Liver (tissue), 9 donors: Measurements from ENCODE around the gene PAOX. TPM values are rescaled to one million over a fixed set of nuclear protein-coding genes. Genes with fewer than 3 reads are reported as not detected.

ENCODE experiments used
- DNase-seq: peaks from one replicate; pipeline ENCODE4 v3.0.0-alpha.2; 2017; ENCODE audit warnings: low spot score
- H3K27ac ChIP-seq, 2 donors: one replicate each; pipeline ENCODE4 v1.7.0; 2013; ENCODE audit warnings: inconsistent platforms in 2 of 2, low read length in 2 of 2, control low read depth in 1 of 2, low read depth in 1 of 2, mild to moderate bottlenecking in 1 of 2
- H3K27me3 ChIP-seq, 4 donors: one replicate each; pipeline versions ENCODE4 v1.6.1 to v1.7.0; 2013; ENCODE audit warnings: low read length in 3 of 4, inconsistent platforms in 1 of 4, mild to moderate bottlenecking in 1 of 4, moderate library complexity in 1 of 4; ENCODE audit not compliant: control insufficient read depth in 4 of 4, insufficient read depth in 4 of 4
- H3K36me3 ChIP-seq, 4 donors: one replicate each; pipeline versions ENCODE4 v1.6.1 to v1.7.0; 2013; ENCODE audit warnings: low read length in 3 of 4, mild to moderate bottlenecking in 3 of 4, low read depth in 1 of 4, moderate library complexity in 1 of 4; ENCODE audit not compliant: control insufficient read depth in 4 of 4, insufficient read depth in 3 of 4
- H3K4me1 ChIP-seq, 4 donors: one replicate each; pipeline versions ENCODE4 v1.6.1 to v1.7.0; 2013; ENCODE audit warnings: low read length in 3 of 4, mild to moderate bottlenecking in 3 of 4, moderate library complexity in 1 of 4; ENCODE audit not compliant: control insufficient read depth in 4 of 4, insufficient read depth in 4 of 4
- H3K4me3 ChIP-seq, 3 donors: one replicate each; pipeline versions ENCODE4 v1.6.1 to v1.7.0; 2013; ENCODE audit warnings: low read length in 3 of 3, control low read depth in 1 of 3, low read depth in 1 of 3, mild to moderate bottlenecking in 1 of 3
- H3K9ac ChIP-seq, 2 donors: one replicate each; pipeline ENCODE4 v1.7.0; 2013; ENCODE audit warnings: low read length in 2 of 2, mild to moderate bottlenecking in 2 of 2, moderate library complexity in 2 of 2, control low read depth in 1 of 2, low read depth in 1 of 2
- H3K9me3 ChIP-seq, 4 donors: one replicate each; pipeline versions ENCODE4 v1.6.1 to v1.7.0; 2013; ENCODE audit warnings: low read length in 3 of 4; ENCODE audit not compliant: control insufficient read depth in 4 of 4
- EGR1 ChIP-seq, 2 donors: IDR thresholded peaks; 2 replicates each; pipeline ENCODE4 v1.6.1; 2016 to 2018; ENCODE audit warnings: antibody characterized with exemption in 2 of 2, low read depth in 2 of 2
- GABPA ChIP-seq, 2 donors: IDR thresholded peaks in 1 of 2; conservative IDR thresholded peaks in 1 of 2; 2 replicates each; pipeline ENCODE4 v1.6.1; 2016; ENCODE audit warnings: antibody characterized with exemption in 2 of 2, mild to moderate bottlenecking in 1 of 2, moderate library complexity in 1 of 2
- HNF4A ChIP-seq, 2 donors: conservative IDR thresholded peaks; 2 replicates each; pipeline ENCODE4 v1.6.1; 2016; ENCODE audit warnings: antibody characterized with exemption in 2 of 2, mild to moderate bottlenecking in 2 of 2
- HNF4G ChIP-seq: IDR thresholded peaks from 2 replicates; pipeline ENCODE4 v1.6.1; 2016; ENCODE audit warnings: antibody characterized with exemption
- MAX ChIP-seq: IDR thresholded peaks from 2 replicates; pipeline ENCODE4 v1.6.1; 2016; ENCODE audit warnings: antibody characterized with exemption
- NR2F2 ChIP-seq: IDR thresholded peaks from 2 replicates; pipeline ENCODE4 v1.6.1; 2016; ENCODE audit warnings: antibody characterized with exemption
- RAD21 ChIP-seq, 2 donors: IDR thresholded peaks; 2 replicates each; pipeline ENCODE4 v1.6.1; 2016; ENCODE audit warnings: antibody characterized with exemption in 2 of 2, mild to moderate bottlenecking in 2 of 2
- REST ChIP-seq: IDR thresholded peaks from 2 replicates; pipeline ENCODE4 v1.6.1; 2016; ENCODE audit warnings: antibody characterized with exemption, mild to moderate bottlenecking
- SP1 ChIP-seq: IDR thresholded peaks from 2 replicates; pipeline ENCODE4 v1.6.1; 2018; ENCODE audit warnings: antibody characterized with exemption, mild to moderate bottlenecking
- TAF1 ChIP-seq: conservative IDR thresholded peaks from 2 replicates; pipeline ENCODE4 v1.6.1; 2016; ENCODE audit warnings: antibody characterized with exemption, mild to moderate bottlenecking
- YY1 ChIP-seq: IDR thresholded peaks from 2 replicates; pipeline ENCODE4 v1.6.1; 2016; ENCODE audit warnings: antibody characterized with exemption, mild to moderate bottlenecking
- WGBS: extraction: QIAGEN DNeasy Blood & Tissue Kit; methylation state at CpG from one replicate; pipeline ENCODE4 v1.1.7; 2013; 5-methylcytosine and 5-hydroxymethylcytosine counted together
- polyA plus RNA-seq, 2 donors: library from polyadenylated mRNA; stranded (reverse) in 1 of 2; unstranded in 1 of 2; fragments of 200-250 nt in 1 of 2; fragments of >200 nt in 1 of 2; fragmentation: Nextera tagmentation in 1 of 2; extraction: Ambion mirVana in 1 of 2; gene quantifications; one replicate each; pipeline versions ENCODE4 v1.2.1 to v1.2.3, GENCODE V29; 2013 to 2015
- total RNA-seq, 2 donors: library from RNA; depleted of rRNA; stranded (reverse); fragments of >200 nt; gene quantifications; one replicate each; pipeline ENCODE4 v1.2.3, GENCODE V29; 2014
- TF ChIP-seq, protein P1 (sequence below): IDR thresholded peaks from 2 replicates; pipeline ENCODE4 v1.6.1; 2016; ENCODE audit warnings: antibody characterized with exemption
- TF ChIP-seq, protein P2 (sequence below): fragments of 150-350 bp; IDR thresholded peaks from 2 replicates; pipeline ENCODE4 v1.5.1; 2017; ENCODE audit warnings: improper control_type of control experiment, low read depth, low read length; ENCODE audit not compliant: missing input control
- donor health status: healthy.
- donor health status: healthy.
- donor health status: healthy.
- donor health status: healthy.
- donor health status: healthy.

PAOX gene
- total and polyA plus RNA-seq, 4 donors, result 4.8 to 17.8 (median 13.3) TPM

GRCh38 chr10:133347710-133348517 is 31.1 kb upstream of the PAOX start (continued):
- no peak for TF ChIP-seq MAX
- TF ChIP-seq, protein P1, sequence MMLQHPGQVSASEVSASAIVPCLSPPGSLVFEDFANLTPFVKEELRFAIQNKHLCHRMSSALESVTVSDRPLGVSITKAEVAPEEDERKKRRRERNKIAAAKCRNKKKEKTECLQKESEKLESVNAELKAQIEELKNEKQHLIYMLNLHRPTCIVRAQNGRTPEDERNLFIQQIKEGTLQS, result peak; percentile 96
- TF ChIP-seq, protein P2, sequence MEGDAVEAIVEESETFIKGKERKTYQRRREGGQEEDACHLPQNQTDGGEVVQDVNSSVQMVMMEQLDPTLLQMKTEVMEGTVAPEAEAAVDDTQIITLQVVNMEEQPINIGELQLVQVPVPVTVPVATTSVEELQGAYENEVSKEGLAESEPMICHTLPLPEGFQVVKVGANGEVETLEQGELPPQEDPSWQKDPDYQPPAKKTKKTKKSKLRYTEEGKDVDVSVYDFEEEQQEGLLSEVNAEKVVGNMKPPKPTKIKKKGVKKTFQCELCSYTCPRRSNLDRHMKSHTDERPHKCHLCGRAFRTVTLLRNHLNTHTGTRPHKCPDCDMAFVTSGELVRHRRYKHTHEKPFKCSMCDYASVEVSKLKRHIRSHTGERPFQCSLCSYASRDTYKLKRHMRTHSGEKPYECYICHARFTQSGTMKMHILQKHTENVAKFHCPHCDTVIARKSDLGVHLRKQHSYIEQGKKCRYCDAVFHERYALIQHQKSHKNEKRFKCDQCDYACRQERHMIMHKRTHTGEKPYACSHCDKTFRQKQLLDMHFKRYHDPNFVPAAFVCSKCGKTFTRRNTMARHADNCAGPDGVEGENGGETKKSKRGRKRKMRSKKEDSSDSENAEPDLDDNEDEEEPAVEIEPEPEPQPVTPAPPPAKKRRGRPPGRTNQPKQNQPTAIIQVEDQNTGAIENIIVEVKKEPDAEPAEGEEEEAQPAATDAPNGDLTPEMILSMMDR, result peak; percentile 11

GRCh38 chr10:133349160-133349568 is 29.9 kb upstream of the PAOX start:
- Histone ChIP-seq H3K4me3 (no peak overlapping the region), H3K9ac (no peak overlapping the region), H3K27me3 (no peaks in the 10 kb centered on the region), H3K4me1 (peaks cover 24 to 71% (median 58%) of the 10 kb centered on the region in 4 donors), H3K9me3 (no peaks in the 10 kb centered on the region), H3K36me3 (no peaks in the 10 kb centered on the region), H3K27ac (no peak overlapping the region)
- 81% methylated on average over 8 of the region's 8 CpGs for WGBS
- TF ChIP-seq NR2F2 (no peak), REST (no peak), SP1 (no peak), HNF4A (conservative IDR thresholded peaks at IDR 0.05) (no peak), HNF4G (no peak), MAX (no peak), RAD21 (IDR thresholded peaks at IDR 0.05) (no peak), YY1 (no peak), GABPA (IDR thresholded peaks at IDR 0.05 in 1 of 2, conservative IDR thresholded peaks at IDR 0.05 in 1 of 2) (no peak), EGR1 (IDR thresholded peaks at IDR 0.05; ENCODE audit: low read depth in 2 of 2) (no peak), TAF1 (no peak)
- TF ChIP-seq, protein P1, result no peak
- TF ChIP-seq, protein P2, result no peak
- no peak for DNase-seq
